ENCODE results near the gene FAM89B.

FAM89B gene

DNA sequence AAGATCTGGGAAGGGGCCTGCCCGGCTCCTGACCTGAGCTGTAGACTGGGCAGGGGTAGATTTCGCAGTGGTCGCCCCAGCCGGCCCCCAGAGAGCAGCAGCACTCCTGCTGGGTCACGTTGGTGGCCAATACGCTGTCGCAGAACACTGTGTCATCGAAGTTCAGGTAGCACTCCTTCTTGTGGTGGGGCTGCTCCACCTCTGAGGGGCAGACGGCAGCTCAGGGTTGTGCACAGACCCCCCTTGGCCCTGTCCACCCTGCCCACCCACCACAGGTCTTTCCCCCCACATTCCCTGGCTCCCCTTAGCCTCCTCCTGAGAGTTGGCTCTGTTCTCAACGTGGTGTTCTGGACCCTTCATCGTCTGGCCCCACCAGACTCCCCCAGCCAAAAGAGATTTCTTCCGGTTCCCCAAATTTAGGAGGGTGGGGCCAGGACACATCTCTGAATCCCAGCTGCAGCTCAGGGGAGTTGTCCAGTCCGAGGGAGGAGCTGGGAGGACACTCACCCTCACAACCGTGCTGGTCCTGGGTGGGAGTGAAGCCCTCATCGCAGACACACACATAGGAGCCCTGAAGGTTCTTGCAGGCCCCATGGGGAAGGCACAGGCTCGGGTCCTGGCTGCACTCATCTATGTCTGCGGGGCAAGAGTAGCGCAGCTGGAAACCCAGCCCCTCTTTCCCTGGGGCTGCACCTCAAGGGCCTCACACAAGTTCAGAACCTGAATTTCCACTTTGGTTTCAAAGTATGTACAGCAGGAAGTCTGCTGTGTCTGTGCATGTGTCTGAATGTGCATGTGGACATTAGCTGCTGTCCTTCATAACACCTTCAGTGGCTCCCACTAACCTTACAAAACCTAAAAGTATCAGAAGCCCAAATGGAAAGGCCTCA, 31.0 kb upstream of the FAM89B start:
- Histone ChIP-seq H3K36me3 (peaks cover 15 to 73% (median 34%) of the 10 kb centered on the region in 3 donors), H3K4me1 (peaks cover 0 to 34% (median 23%) of the 10 kb centered on the region in 4 donors), H3K27me3 (no peaks in the 10 kb centered on the region), H3K4me3 (peak overlapping the region; percentile 50 to 58), H3K9me3 (no peaks in the 10 kb centered on the region), H3K27ac (peak overlapping the region; percentile 86 to 91)
- no peak for DNase-seq
- intact Hi-C loops (cut with DNase I; ENCODE audit: low total_unique reads): loop anchor here (2.0 to 5.0 kb wide), 2 partner anchors 27 to 46 kb away; no protein-coding TSS in a partner anchor
- TF ChIP-seq, protein P1, sequence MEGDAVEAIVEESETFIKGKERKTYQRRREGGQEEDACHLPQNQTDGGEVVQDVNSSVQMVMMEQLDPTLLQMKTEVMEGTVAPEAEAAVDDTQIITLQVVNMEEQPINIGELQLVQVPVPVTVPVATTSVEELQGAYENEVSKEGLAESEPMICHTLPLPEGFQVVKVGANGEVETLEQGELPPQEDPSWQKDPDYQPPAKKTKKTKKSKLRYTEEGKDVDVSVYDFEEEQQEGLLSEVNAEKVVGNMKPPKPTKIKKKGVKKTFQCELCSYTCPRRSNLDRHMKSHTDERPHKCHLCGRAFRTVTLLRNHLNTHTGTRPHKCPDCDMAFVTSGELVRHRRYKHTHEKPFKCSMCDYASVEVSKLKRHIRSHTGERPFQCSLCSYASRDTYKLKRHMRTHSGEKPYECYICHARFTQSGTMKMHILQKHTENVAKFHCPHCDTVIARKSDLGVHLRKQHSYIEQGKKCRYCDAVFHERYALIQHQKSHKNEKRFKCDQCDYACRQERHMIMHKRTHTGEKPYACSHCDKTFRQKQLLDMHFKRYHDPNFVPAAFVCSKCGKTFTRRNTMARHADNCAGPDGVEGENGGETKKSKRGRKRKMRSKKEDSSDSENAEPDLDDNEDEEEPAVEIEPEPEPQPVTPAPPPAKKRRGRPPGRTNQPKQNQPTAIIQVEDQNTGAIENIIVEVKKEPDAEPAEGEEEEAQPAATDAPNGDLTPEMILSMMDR (IDR thresholded peaks at IDR 0.05): peak in 1 of 2 experiments; percentile 2

DNA sequence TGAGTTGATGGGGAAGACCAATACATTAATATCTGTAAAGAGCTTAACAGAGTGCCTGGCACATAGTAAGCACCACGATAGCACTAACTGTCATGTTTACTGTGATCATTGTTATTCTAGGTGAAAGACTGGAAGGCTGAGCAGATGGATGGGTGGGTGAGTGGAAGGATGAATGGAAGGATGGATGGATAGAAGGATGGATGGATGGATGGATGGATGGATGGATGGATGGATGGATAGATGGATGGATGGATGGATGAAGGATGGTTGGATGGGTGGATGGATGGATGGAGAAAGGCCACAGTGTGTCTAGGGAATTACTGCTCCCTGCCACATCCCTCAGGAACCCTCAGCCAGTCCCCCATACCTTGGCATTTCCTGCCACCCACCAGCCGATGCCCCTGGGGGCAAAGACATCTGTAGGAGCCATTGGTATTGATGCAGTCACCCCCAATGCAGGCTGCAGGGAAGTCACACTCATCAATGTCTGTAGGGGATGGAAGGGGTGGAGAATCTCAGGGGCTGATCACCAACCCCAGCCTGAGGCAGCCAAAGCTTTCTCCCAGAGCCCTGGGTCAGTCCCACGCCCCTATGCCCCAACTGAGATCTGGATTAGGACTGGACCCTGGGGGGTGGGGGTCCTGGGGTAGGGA, 29.5 kb upstream of the FAM89B start:
- Histone ChIP-seq H3K27me3 (no peaks in the 10 kb centered on the region), H3K27ac (peak overlapping the region in 1 of 2 donors; percentile 91), H3K9me3 (no peaks in the 10 kb centered on the region), H3K4me3 (no peak overlapping the region), H3K36me3 (peaks cover 9 to 72% (median 38%) of the 10 kb centered on the region in 3 donors), H3K4me1 (peaks cover 0 to 35% (median 25%) of the 10 kb centered on the region in 4 donors)
- TF ChIP-seq, protein P1 (IDR thresholded peaks at IDR 0.05): no peak
- no peak for DNase-seq
- intact Hi-C loops (cut with DNase I; ENCODE audit: low total_unique reads): loop anchor here (5.0 kb wide), 1 partner anchor 44 kb away; no protein-coding TSS in a partner anchor

DNA sequence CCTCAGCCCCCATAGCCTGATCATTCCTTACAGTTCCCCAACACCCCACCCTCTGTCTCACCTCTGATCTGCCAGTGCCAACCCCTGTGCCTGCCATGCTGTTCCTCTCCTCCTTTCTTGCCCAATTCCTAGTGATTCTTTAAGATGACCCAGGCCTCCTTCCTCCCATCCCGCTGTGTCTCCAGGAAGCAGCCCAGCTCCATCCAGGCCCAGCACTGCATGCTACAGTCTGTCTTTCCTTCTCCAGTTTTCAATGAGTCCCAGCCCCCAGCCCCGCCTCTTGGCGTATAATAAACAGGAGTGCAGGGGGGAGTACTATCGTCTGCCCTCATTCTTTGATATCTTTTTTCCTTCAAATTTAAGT, 26.5 kb upstream of the FAM89B start:
- H3K27ac ChIP-seq: peak overlapping the region in 1 of 2 donors; percentile 32
- TF ChIP-seq, protein P1 (IDR thresholded peaks at IDR 0.05): no peak
- no peak overlapping the region for H3K4me3 ChIP-seq
- no peaks in the 10 kb centered on the region for H3K27me3 ChIP-seq
- H3K9me3 ChIP-seq: no peaks in the 10 kb centered on the region
- H3K4me1 ChIP-seq: peaks cover 0 to 17% (median 12%) of the 10 kb centered on the region in 4 donors
- no peak for DNase-seq
- H3K36me3 ChIP-seq: peaks cover 0 to 79% (median 30%) of the 10 kb centered on the region in 3 donors
- intact Hi-C loops (cut with DNase I; ENCODE audit: low total_unique reads): no loop called here

DNA sequence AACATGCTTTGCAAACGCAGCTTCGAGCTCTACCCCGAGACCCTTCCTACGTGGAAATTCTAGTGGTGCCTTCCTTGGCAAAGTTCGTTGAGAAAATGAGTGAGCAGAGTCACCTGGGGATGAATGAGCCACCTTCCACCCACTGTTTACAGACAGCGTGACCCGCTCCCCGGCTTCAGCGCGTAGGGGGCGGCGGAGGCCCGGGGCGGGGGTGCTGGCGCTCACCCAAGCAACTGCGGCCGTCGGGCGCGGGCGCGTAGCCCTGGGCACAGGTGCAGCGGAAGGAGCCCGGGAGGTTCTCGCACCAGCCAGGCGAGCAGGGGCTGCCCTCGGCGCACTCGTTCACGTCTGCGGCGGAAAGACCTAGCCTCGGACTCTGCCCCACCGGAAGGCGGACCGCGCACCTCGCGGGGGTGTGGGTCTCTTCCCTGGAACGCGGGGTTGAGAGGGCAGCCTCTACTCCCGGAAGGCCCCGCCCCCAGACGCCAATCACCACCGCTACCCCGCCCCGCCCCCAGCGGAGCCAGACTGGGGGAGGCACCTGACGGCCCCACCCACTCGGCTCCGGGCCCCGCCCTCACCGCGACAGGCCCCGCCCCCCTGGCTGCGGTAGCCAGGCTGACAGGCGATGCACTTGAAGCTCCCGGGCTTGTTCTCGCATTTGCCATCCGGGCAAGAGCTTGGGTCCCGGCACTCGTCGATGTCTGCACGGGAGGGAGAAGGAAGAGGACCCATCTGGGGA, 25.9 kb upstream of the FAM89B start:
- TF ChIP-seq, protein P1 (IDR thresholded peaks at IDR 0.05): no peak
- DNase-seq: peak; percentile 77 to 86
- Histone ChIP-seq H3K4me3 (peak overlapping the region in 1 of 2 donors; percentile 26), H3K4me1 (peaks cover 0 to 12% (median 6%) of the 10 kb centered on the region in 4 donors), H3K27ac (peak overlapping the region; percentile 32 to 48), H3K9me3 (no peaks in the 10 kb centered on the region), H3K36me3 (peaks cover 0 to 84% (median 36%) of the 10 kb centered on the region in 3 donors), H3K27me3 (no peaks in the 10 kb centered on the region)
- intact Hi-C loops (cut with DNase I; ENCODE audit: low total_unique reads): no loop called here

DNA sequence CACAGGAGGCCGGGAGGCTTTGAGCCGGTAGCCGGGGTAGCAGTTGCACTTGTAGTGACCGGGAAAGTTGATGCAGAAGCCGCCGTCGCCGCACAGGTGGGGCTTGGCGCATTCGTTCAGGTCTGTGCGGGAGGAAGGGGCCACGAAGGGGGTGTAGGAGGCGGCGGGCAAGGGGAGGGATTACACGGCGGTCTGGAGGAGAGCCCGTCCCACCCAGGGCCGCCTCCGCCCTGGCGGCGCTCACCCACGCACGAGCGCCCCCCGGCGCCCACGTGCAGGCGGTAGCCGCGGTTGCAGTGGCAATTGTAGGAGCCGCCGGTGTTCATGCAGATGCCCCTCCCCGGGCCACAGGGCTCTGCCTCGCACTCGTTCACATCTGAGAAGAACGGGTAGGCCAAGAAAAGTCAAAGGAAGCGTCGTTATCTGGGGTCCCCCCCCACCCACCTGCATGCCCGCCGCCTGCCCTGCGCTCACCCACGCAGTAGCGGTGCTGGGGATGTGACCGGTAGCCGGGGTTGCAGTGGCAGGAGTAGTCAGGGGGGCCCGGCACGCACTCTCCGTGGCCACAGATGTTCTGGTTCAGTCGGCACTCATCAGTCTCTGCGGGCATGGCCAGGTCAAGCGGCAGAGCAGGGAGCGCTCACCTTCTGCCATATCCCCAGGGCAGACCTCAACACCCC, 24.8 kb upstream of the FAM89B start:
- H3K36me3 ChIP-seq: peaks cover 0 to 95% (median 45%) of the 10 kb centered on the region in 3 donors
- H3K27me3 ChIP-seq: no peaks in the 10 kb centered on the region
- no peaks in the 10 kb centered on the region for H3K9me3 ChIP-seq
- no peak overlapping the region for H3K27ac ChIP-seq
- intact Hi-C loops (cut with DNase I; ENCODE audit: low total_unique reads): no loop called here
- H3K4me3 ChIP-seq: no peak overlapping the region
- DNase-seq: no peak
- H3K4me1 ChIP-seq: peaks cover 0 to 5% (median 2%) of the 10 kb centered on the region in 4 donors
- TF ChIP-seq, protein P1 (IDR thresholded peaks at IDR 0.05): no peak
